Activated CD8-positive, alpha-beta T cell treated with anti-CD3 and anti-CD28 coated beads for 36 hours (primary cell): ENCODE data around the gene MCM10. TPM values are rescaled to one million over a fixed set of nuclear protein-coding genes. Genes with fewer than 3 reads are reported as not detected.

Experiments
- ATAC-seq: fragments of 200-7000 bp; cut with Tn5 transposase; one replicate; pipeline ENCODE4 v1.10.0; 2021; ENCODE audit warnings: mild to moderate bottlenecking, moderate library complexity
- CTCF ChIA-PET: fragments of 350-600 bp; sonication (Branson Sonifier 250); formaldehyde crosslinking; loops from one replicate; lab custom pipeline; 2021; ENCODE audit warnings: antibody characterized with exemption; lab: Charles Lee
- POLR2A ChIA-PET: fragments of 350-600 bp; sonication (Branson Sonifier 250); formaldehyde crosslinking; loops from one replicate; lab custom pipeline; 2021; ENCODE audit warnings: antibody characterized with exemption; lab: Charles Lee
- DNase-seq: peaks from one replicate; pipeline ENCODE4 v3.0.0-alpha.2; 2020
- H3K27ac Mint-ChIP-seq: one replicate; pipeline ENCODE4 v1.8.0; 2021; ENCODE audit warnings: mild to moderate bottlenecking, mixed read lengths
- H3K27me3 Mint-ChIP-seq: one replicate; pipeline ENCODE4 v1.8.0; 2021; ENCODE audit warnings: mixed read lengths
- H3K36me3 Mint-ChIP-seq: one replicate; pipeline ENCODE4 v1.8.0; 2021; ENCODE audit warnings: low read depth, mixed read lengths
- H3K4me1 Mint-ChIP-seq: one replicate; pipeline ENCODE4 v1.8.0; 2021; ENCODE audit warnings: low read depth, mixed read lengths
- H3K4me3 Mint-ChIP-seq: one replicate; pipeline ENCODE4 v1.8.0; 2021; ENCODE audit warnings: mild to moderate bottlenecking, moderate library complexity, mixed read lengths
- H3K9me3 Mint-ChIP-seq: one replicate; pipeline ENCODE4 v1.8.0; 2021; ENCODE audit warnings: mixed read lengths
- CTCF ChIP-seq: fragments of 200-600 bp; IDR thresholded peaks from one replicate; pipeline ENCODE4 v1.8.0; 2022; ENCODE audit warnings: antibody characterized with exemption, mild to moderate bottlenecking
- intact Hi-C: fragments of 100-400 bp; cut with micrococcal nuclease; formaldehyde crosslinking; loops from one replicate; pipeline ENCODE4 v1.10.0; 2022
- total RNA-seq, 2 experiments: library from RNA; stranded (reverse); gene quantifications; one replicate each; pipeline ENCODE4 v1.2.3, GENCODE V29; 2021

The MCM10 gene
- total RNA-seq, 2 experiments from 2014 or later = 65.4 to 69.0 TPM

GRCh38 chr10:13163859-13164258, 2.5 kb downstream of the MCM10 start:
- TF ChIP-seq CTCF = no peak
- Mint-ChIP-seq H3K27me3 (no peaks in the 10 kb centered on the region), H3K27ac (no peak overlapping the region), H3K36me3 (peaks cover 53% of the 10 kb centered on the region), H3K4me1 (peaks cover 25% of the 10 kb centered on the region), H3K9me3 (no peaks in the 10 kb centered on the region), H3K4me3 (peak overlapping the region; percentile 22)
- intact Hi-C loops = no loop called here
- POLR2A ChIA-PET = interaction anchor here (2.9 kb wide), 1 partner anchor 138 kb away, joined by 16 read pairs; the partner anchor contains the start of gene PHYH
- DNase-seq (no peak), ATAC-seq (no peak)
- CTCF ChIA-PET = interaction anchor here (1.3 kb wide), 1 partner anchor 139 kb away, joined by 4 read pairs; no protein-coding TSS in a partner anchor

GRCh38 chr10:13165177-13165576, 3.8 kb downstream of the MCM10 start:
- no peak for ATAC-seq
- peaks cover 56% of the 10 kb centered on the region for H3K36me3 Mint-ChIP-seq
- no peaks in the 10 kb centered on the region for H3K9me3 Mint-ChIP-seq
- TF ChIP-seq CTCF = no peak
- no peak overlapping the region for H3K27ac Mint-ChIP-seq
- H3K27me3 Mint-ChIP-seq = no peaks in the 10 kb centered on the region
- intact Hi-C loops = no loop called here
- peaks cover 25% of the 10 kb centered on the region for H3K4me1 Mint-ChIP-seq
- POLR2A ChIA-PET = no interaction called here
- DNase-seq = no peak
- H3K4me3 Mint-ChIP-seq = no peak overlapping the region
- CTCF ChIA-PET = no interaction called here

- H3K27ac Mint-ChIP-seq = no peak overlapping the region
- peaks cover 62% of the 10 kb centered on the region for H3K36me3 Mint-ChIP-seq
Measured at GRCh38 chr10:13167568-13167967, 6.2 kb downstream of the MCM10 start.

GRCh38 chr10:13168781-13169180, 7.4 kb downstream of the MCM10 start:
- DNase-seq = no peak
- Mint-ChIP-seq H3K9me3 (no peaks in the 10 kb centered on the region), H3K4me1 (peaks cover 6% of the 10 kb centered on the region), H3K27ac (no peak overlapping the region), H3K4me3 (no peak overlapping the region), H3K36me3 (peaks cover 66% of the 10 kb centered on the region), H3K27me3 (no peaks in the 10 kb centered on the region)
- CTCF ChIA-PET = no interaction called here
- POLR2A ChIA-PET = no interaction called here
- no peak for TF ChIP-seq CTCF
- no peak for ATAC-seq
- intact Hi-C loops = no loop called here

More at GRCh38 chr10:13167568-13167967, 6.2 kb downstream of the MCM10 start:
- CTCF ChIA-PET = no interaction called here
- POLR2A ChIA-PET = no interaction called here
- H3K4me3 Mint-ChIP-seq = no peak overlapping the region
- DNase-seq (no peak), ATAC-seq (no peak)
- no peaks in the 10 kb centered on the region for H3K9me3 Mint-ChIP-seq
- no peaks in the 10 kb centered on the region for H3K27me3 Mint-ChIP-seq
- peaks cover 11% of the 10 kb centered on the region for H3K4me1 Mint-ChIP-seq
- intact Hi-C loops = no loop called here
- TF ChIP-seq CTCF = no peak

- intact Hi-C loops = no loop called here
- TF ChIP-seq CTCF = no peak
- ChIA-PET POLR2A (interaction anchor here (0.5 kb wide), 1 partner anchor 142 kb away, joined by 3 read pairs; no protein-coding TSS in a partner anchor), CTCF (no interaction called here)
- DNase-seq (no peak), ATAC-seq (no peak)
- no peak overlapping the region for H3K4me3 Mint-ChIP-seq
- H3K4me1 Mint-ChIP-seq = no peaks in the 10 kb centered on the region
- peaks cover 65% of the 10 kb centered on the region for H3K36me3 Mint-ChIP-seq
- H3K27me3 Mint-ChIP-seq = no peaks in the 10 kb centered on the region
- no peak overlapping the region for H3K27ac Mint-ChIP-seq
- H3K9me3 Mint-ChIP-seq = no peaks in the 10 kb centered on the region
Measured at GRCh38 chr10:13173616-13174015, 12.3 kb downstream of the MCM10 start.
